K562 (cell line): ENCODE data around the gene FBXW7. TPM values are rescaled to one million over a fixed set of nuclear protein-coding genes. Genes with fewer than 3 reads are reported as not detected.

ENCODE experiments used
- CBX3 ChIP-seq, 2 experiments: IDR thresholded peaks; 1 replicate in 1 of 2; 2 replicates in 1 of 2; pipeline ENCODE4 v1.6.1; 2012; ENCODE audit warnings: inconsistent platforms in 2 of 2, low read length in 2 of 2, borderline replicate concordance in 1 of 2, control low read depth in 1 of 2
- FIP1L1 ChIP-seq: fragments of 200-400 bp; formaldehyde crosslinking; IDR thresholded peaks from 2 replicates; pipeline ENCODE4 v1.6.1; 2018; ENCODE audit warnings: mild to moderate bottlenecking, low read depth, low read length; ENCODE audit not compliant: poor library complexity, severe bottlenecking
- GTF2F1 ChIP-seq: IDR thresholded peaks from 2 replicates; pipeline ENCODE4 v1.6.1; 2011; ENCODE audit warnings: low read depth, low read length, improper control_type of control experiment
- MCM3 ChIP-seq: fragments of 450-650 bp; IDR thresholded peaks from 2 replicates; pipeline ENCODE4 v1.6.1; 2016
- PTTG1 ChIP-seq: fragments of 450-650 bp; IDR thresholded peaks from 2 replicates; pipeline ENCODE4 v1.6.1; 2016; ENCODE audit warnings: low read depth, mild to moderate bottlenecking, missing genetic modification characterization, missing compliant biosample characterization
- SIN3A ChIP-seq, 2 experiments: fragments of 150-350 bp in 1 of 2; IDR thresholded peaks; 2 replicates each; pipeline ENCODE4 v1.6.1; 2011 to 2016; ENCODE audit warnings: borderline replicate concordance in 2 of 2, low read depth in 2 of 2, low read length in 2 of 2, mild to moderate bottlenecking in 2 of 2, moderate library complexity in 2 of 2; ENCODE audit not compliant: control insufficient read depth in 1 of 2
- SNIP1 ChIP-seq: fragments of 450-650 bp; IDR thresholded peaks from 2 replicates; pipeline ENCODE4 v1.7.1; 2017; ENCODE audit warnings: low read depth, mild to moderate bottlenecking
- SUPT5H ChIP-seq: fragments of 450-650 bp; IDR thresholded peaks from 2 replicates; pipeline ENCODE4 v1.6.1; 2016
- WHSC1 ChIP-seq: IDR thresholded peaks from one replicate; pipeline ENCODE4 v1.6.1; 2012; ENCODE audit warnings: low read length, control low read depth, inconsistent platforms
- polyA plus RNA-seq, 8 experiments: library from polyadenylated mRNA; depleted of rRNA in 4 of 8; stranded (reverse) in 5 of 8; unstranded in 3 of 8; fragments of >200 nt; fragmentation: Nextera tagmentation in 2 of 8; fragmentation: Illumina TruSeq in 1 of 8; extraction: Ambion mirVana in 2 of 8; extraction: Trizol in 1 of 8; gene quantifications; 2 replicates each; pipeline versions ENCODE4 v1.2.1 to v1.2.3, GENCODE V29; 2011 to 2014; ENCODE audit warnings: inconsistent platforms in 1 of 8, missing spikeins in 1 of 8
- total RNA-seq, 7 experiments: library from RNA; depleted of rRNA in 6 of 7; stranded (reverse); fragments of >200 nt in 6 of 7; fragmentation: Illumina TruSeq in 2 of 7; extraction: Trizol in 2 of 7; gene quantifications; 2 replicates each; pipeline versions ENCODE4 v1.2.1 to v1.2.3, GENCODE V29; 2011 to 2021; ENCODE audit warnings: low replicate concordance in 1 of 7
- TF ChIP-seq, protein P1 (sequence below), 2 experiments: fragments of 450-650 bp in 1 of 2; sonication (generic) in 1 of 2; formaldehyde crosslinking in 1 of 2; IDR thresholded peaks; 2 replicates each; pipeline versions ENCODE4 v1.7.1 to v1.9.0; 2016 to 2022; ENCODE audit warnings: inconsistent platforms in 1 of 2, mild to moderate bottlenecking in 1 of 2, missing genetic modification reagents in 1 of 2
- TF ChIP-seq, protein P2 (sequence below): fragments of 250-450 bp; sonication (Bioruptor Pico); IDR thresholded peaks from 2 replicates; pipeline ENCODE4 v1.4.0; 2020; ENCODE audit warnings: borderline replicate concordance
- TF ChIP-seq, protein P3 (sequence below): fragments of 450-650 bp; IDR thresholded peaks from 2 replicates; pipeline ENCODE4 v1.6.1; 2016; ENCODE audit warnings: antibody characterized with exemption

The FBXW7 gene
- total and polyA plus RNA-seq, 9 of the 15 experiments (the other 6 are each of a cell fraction or from before 2014, with no cell fraction given), result 6.8 to 44.2 (median 16.4) TPM

DNA sequence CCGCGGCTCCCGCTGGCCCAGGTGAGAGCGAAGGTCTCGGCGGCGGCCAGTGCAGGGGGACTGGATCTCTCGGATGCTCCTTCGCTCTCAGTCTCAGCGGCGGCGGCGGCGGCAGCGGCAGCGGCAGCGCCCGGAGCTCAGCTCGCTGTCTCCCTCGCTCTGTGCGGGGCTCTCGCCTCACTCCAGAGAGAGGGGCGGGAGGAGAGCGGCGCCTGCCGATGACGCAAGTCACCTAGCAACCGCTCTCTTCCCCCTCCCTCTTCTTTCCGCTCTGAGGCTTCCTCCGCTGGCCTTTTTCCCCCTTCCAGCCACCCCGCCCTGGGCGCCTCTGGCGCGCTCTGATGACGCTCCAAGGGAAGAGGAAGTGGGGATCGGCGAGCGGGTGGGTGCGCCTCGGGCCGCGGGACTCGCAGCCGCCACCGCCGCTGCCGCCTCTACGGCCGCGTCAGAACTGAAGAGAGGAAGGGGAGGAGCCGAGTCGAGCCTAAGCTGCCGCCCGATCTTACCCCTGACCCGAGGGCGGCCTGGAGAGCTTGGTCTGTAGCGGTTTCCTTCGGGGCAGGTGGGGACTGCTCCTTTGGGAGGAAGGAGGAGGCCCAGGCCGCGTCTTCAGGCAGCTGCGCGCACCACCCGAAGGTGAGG is at the start of gene FBXW7 (continued):
- TF ChIP-seq, protein P1, sequence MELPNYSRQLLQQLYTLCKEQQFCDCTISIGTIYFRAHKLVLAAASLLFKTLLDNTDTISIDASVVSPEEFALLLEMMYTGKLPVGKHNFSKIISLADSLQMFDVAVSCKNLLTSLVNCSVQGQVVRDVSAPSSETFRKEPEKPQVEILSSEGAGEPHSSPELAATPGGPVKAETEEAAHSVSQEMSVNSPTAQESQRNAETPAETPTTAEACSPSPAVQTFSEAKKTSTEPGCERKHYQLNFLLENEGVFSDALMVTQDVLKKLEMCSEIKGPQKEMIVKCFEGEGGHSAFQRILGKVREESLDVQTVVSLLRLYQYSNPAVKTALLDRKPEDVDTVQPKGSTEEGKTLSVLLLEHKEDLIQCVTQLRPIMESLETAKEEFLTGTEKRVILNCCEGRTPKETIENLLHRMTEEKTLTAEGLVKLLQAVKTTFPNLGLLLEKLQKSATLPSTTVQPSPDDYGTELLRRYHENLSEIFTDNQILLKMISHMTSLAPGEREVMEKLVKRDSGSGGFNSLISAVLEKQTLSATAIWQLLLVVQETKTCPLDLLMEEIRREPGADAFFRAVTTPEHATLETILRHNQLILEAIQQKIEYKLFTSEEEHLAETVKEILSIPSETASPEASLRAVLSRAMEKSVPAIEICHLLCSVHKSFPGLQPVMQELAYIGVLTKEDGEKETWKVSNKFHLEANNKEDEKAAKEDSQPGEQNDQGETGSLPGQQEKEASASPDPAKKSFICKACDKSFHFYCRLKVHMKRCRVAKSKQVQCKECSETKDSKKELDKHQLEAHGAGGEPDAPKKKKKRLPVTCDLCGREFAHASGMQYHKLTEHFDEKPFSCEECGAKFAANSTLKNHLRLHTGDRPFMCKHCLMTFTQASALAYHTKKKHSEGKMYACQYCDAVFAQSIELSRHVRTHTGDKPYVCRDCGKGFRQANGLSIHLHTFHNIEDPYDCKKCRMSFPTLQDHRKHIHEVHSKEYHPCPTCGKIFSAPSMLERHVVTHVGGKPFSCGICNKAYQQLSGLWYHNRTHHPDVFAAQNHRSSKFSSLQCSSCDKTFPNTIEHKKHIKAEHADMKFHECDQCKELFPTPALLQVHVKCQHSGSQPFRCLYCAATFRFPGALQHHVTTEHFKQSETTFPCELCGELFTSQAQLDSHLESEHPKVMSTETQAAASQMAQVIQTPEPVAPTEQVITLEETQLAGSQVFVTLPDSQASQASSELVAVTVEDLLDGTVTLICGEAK (IDR thresholded peaks at IDR 0.05), result peak; percentile 90
- TF ChIP-seq, protein P1 (CRISPR knock-in tag; IDR thresholded peaks at IDR 0.05), result no peak
- TF ChIP-seq PTTG1 (tag) (no peak), SUPT5H (peak; percentile 88), FIP1L1 (peak; percentile 56), SIN3A (IDR thresholded peaks at IDR 0.05; ENCODE audit: borderline replicate concordance in 2 of 2, control insufficient read depth in 1 of 2, low read depth in 2 of 2, low read length in 2 of 2) (peak in 1 of 2 experiments; percentile 86; a peak in 3 of 4 replicates), WHSC1 (no peak), SNIP1 (no peak), CBX3 (IDR thresholded peaks at IDR 0.05; ENCODE audit: borderline replicate concordance in 1 of 2, low read length in 2 of 2) (peak in 1 of 2 experiments; percentile 10; a peak in 1 of 3 replicates), MCM3 (no peak), GTF2F1 (no peak; the same call in 1 of the 2 replicates)
- TF ChIP-seq, protein P2, sequence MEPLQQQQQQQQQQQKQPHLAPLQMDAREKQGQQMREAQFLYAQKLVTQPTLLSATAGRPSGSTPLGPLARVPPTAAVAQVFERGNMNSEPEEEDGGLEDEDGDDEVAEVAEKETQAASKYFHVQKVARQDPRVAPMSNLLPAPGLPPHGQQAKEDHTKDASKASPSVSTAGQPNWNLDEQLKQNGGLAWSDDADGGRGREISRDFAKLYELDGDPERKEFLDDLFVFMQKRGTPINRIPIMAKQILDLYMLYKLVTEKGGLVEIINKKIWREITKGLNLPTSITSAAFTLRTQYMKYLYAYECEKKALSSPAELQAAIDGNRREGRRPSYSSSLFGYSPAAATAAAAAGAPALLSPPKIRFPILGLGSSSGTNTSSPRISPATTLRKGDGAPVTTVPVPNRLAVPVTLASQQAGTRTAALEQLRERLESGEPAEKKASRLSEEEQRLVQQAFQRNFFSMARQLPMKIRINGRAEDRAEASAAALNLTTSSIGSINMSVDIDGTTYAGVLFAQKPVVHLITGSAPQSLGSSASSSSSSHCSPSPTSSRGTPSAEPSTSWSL, result no peak
- TF ChIP-seq, protein P3, sequence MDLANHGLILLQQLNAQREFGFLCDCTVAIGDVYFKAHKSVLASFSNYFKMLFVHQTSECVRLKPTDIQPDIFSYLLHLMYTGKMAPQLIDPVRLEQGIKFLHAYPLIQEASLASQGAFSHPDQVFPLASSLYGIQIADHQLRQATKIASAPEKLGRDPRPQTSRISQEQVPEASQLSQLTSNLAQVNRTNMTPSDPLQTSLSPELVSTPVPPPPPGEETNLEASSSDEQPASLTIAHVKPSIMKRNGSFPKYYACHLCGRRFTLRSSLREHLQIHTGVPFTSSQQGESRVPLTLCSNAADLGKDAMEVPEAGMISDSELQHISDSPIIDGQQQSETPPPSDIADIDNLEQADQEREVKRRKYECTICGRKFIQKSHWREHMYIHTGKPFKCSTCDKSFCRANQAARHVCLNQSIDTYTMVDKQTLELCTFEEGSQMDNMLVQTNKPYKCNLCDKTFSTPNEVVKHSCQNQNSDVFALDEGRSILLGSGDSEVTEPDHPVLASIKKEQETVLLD, result no peak
